Mesendoderm (in vitro differentiated cells): ENCODE measurements around the gene NR1D2.

ENCODE experiments used
- DNase-seq: peaks from one replicate; pipeline ENCODE4 v3.0.0; 2013
- H2AK5ac ChIP-seq: 2 replicates; pipeline ENCODE4 v1.6.1; 2013; ENCODE audit warnings: low read length, inconsistent platforms
- H2BK120ac ChIP-seq: 2 replicates; pipeline ENCODE4 v1.6.1; 2013; ENCODE audit warnings: low read depth, mild to moderate bottlenecking, low read length, moderate library complexity, mixed read lengths
- H2BK15ac ChIP-seq: replicated peaks from 2 replicates; pipeline ENCODE4 v1.6.1; 2013; ENCODE audit warnings: low read depth, mild to moderate bottlenecking, moderate library complexity
- H2BK5ac ChIP-seq: 2 replicates; pipeline ENCODE4 v1.6.1; 2013; ENCODE audit warnings: low read length, inconsistent platforms
- H3K18ac ChIP-seq: 2 replicates; pipeline ENCODE4 v1.6.1; 2013; ENCODE audit warnings: mild to moderate bottlenecking, low read length, mixed read lengths
- H3K23ac ChIP-seq: one replicate; pipeline ENCODE4 v1.6.1; 2013; ENCODE audit warnings: low read length
- H3K27ac ChIP-seq: 2 replicates; pipeline ENCODE4 v1.5.1; 2013; ENCODE audit warnings: low read depth, mild to moderate bottlenecking, inconsistent platforms, low read length, moderate library complexity
- H3K27me3 ChIP-seq: 2 replicates; pipeline ENCODE4 v1.6.1; 2013; ENCODE audit warnings: low read length, control low read depth, mild to moderate bottlenecking, inconsistent platforms; ENCODE audit not compliant: insufficient read depth, poor library complexity
- H3K36me3 ChIP-seq: 2 replicates; pipeline ENCODE4 v1.6.1; 2013; ENCODE audit warnings: low read length, inconsistent platforms; ENCODE audit not compliant: control insufficient read depth, insufficient read depth
- H3K4ac ChIP-seq: one replicate; pipeline ENCODE4 v1.6.1; 2013; ENCODE audit warnings: low read depth, mild to moderate bottlenecking, low read length, moderate library complexity
- H3K4me1 ChIP-seq: 2 replicates; pipeline ENCODE4 v1.6.1; 2013; ENCODE audit warnings: low read depth, low read length, inconsistent platforms; ENCODE audit not compliant: control insufficient read depth
- H3K4me2 ChIP-seq: 2 replicates; pipeline ENCODE4 v1.6.1; 2013; ENCODE audit warnings: low read length
- H3K4me3 ChIP-seq: 2 replicates; pipeline ENCODE4 v1.5.1; 2013; ENCODE audit warnings: mild to moderate bottlenecking, low read length
- H3K56ac ChIP-seq: one replicate; pipeline ENCODE4 v1.6.1; 2013; ENCODE audit warnings: low read length
- H3K79me1 ChIP-seq: 2 replicates; pipeline ENCODE4 v1.6.1; 2013; ENCODE audit warnings: low read length, inconsistent platforms
- H3K79me2 ChIP-seq: 2 replicates; pipeline ENCODE4 v1.6.1; 2013; ENCODE audit warnings: mild to moderate bottlenecking, low read length; ENCODE audit not compliant: control insufficient read depth, insufficient read depth
- H3K9ac ChIP-seq: 2 replicates; pipeline ENCODE4 v1.6.1; 2013; ENCODE audit warnings: low read length, inconsistent platforms
- H4K5ac ChIP-seq: one replicate; pipeline ENCODE4 v1.6.1; 2013; ENCODE audit warnings: low read length
- H4K8ac ChIP-seq: one replicate; pipeline ENCODE4 v1.6.1; 2013; ENCODE audit warnings: low read depth, mild to moderate bottlenecking, control low read depth, low read length, moderate library complexity
- WGBS: extraction: QIAGEN DNeasy Blood & Tissue Kit; methylation state at CpG from one replicate; pipeline ENCODE4 v1.1.7; 2013; ENCODE audit warnings: low lambda C conversion rate, missing lambda C conversion rate; ENCODE audit not compliant: insufficient coverage; ENCODE audit errors: extremely low coverage; 5-methylcytosine and 5-hydroxymethylcytosine counted together

Gene NR1D2

GRCh38 chr3:23926246-23926645 is 18.8 kb upstream of the NR1D2 start:
- H2BK5ac ChIP-seq, result no peak overlapping the region
- no peak overlapping the region for H3K56ac ChIP-seq
- H3K9ac ChIP-seq, result no peak overlapping the region
- no peak overlapping the region for H3K23ac ChIP-seq
- DNase-seq, result no peak
- no peak overlapping the region for H3K4me3 ChIP-seq
- H3K18ac ChIP-seq, result no peak overlapping the region
- no peaks in the 10 kb centered on the region for H3K79me2 ChIP-seq
- H3K79me1 ChIP-seq, result no peaks in the 10 kb centered on the region
- H3K27me3 ChIP-seq, result no peaks in the 10 kb centered on the region
- H3K36me3 ChIP-seq, result no peaks in the 10 kb centered on the region
- H2BK15ac ChIP-seq, result no peak overlapping the region
- H4K8ac ChIP-seq, result no peak overlapping the region
- H4K5ac ChIP-seq, result no peak overlapping the region
- no peak overlapping the region for H2AK5ac ChIP-seq
- H3K27ac ChIP-seq, result no peak overlapping the region
- H3K4me1 ChIP-seq, result no peaks in the 10 kb centered on the region
- H3K4me2 ChIP-seq, result no peak overlapping the region
- H3K4ac ChIP-seq, result no peak overlapping the region
- no CpG with 5 or more reads among the region's 7 CpGs for WGBS
- no peak overlapping the region for H2BK120ac ChIP-seq

- Histone ChIP-seq H3K4me1 (no peaks in the 10 kb centered on the region), H3K4me2 (no peak overlapping the region), H2AK5ac (no peak overlapping the region), H3K56ac (no peak overlapping the region), H3K9ac (no peak overlapping the region), H3K79me1 (no peaks in the 10 kb centered on the region), H3K27me3 (no peaks in the 10 kb centered on the region), H3K36me3 (no peaks in the 10 kb centered on the region), H2BK15ac (no peak overlapping the region), H4K8ac (no peak overlapping the region), H4K5ac (no peak overlapping the region), H3K27ac (no peak overlapping the region), H2BK5ac (no peak overlapping the region), H2BK120ac (no peak overlapping the region), H3K79me2 (no peaks in the 10 kb centered on the region), H3K23ac (no peak overlapping the region), H3K18ac (no peak overlapping the region), H3K4me3 (no peak overlapping the region), H3K4ac (no peak overlapping the region)
- WGBS, result no CpG with 5 or more reads among the region's 3 CpGs
- DNase-seq, result peak; percentile 36
Measured at GRCh38 chr3:23926736-23927135, 18.4 kb upstream of the NR1D2 start.

DNA sequence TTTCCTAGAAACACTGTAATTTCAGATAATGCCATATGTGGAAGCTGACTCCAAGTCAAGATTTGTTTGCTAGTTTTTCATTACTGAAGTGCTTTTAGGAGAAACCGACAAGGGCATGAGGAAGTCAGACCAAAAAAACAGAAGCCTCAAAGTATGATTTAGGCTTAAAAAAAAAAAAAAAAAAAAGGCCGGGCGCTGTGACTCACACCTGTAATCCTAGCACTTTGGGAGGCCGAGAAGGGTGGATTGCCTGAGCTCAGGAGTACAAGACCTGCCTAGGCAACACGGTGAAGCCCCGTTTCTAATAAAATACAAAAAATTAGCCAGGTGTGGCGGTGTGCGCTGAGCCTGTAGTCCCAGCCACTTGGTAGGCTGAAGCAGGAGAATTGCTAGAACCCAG is 16.6 kb upstream of the NR1D2 start:
- H3K9ac ChIP-seq, result no peak overlapping the region
- H3K36me3 ChIP-seq, result no peaks in the 10 kb centered on the region
- no peak overlapping the region for H3K4ac ChIP-seq
- DNase-seq, result no peak
- H4K8ac ChIP-seq, result no peak overlapping the region
- H4K5ac ChIP-seq, result no peak overlapping the region
- H3K4me3 ChIP-seq, result no peak overlapping the region
- no peak overlapping the region for H3K18ac ChIP-seq
- no peak overlapping the region for H2BK5ac ChIP-seq
- H3K27ac ChIP-seq, result no peak overlapping the region
- H3K27me3 ChIP-seq, result no peaks in the 10 kb centered on the region
- no peak overlapping the region for H2BK15ac ChIP-seq
- no peaks in the 10 kb centered on the region for H3K4me1 ChIP-seq
- no peak overlapping the region for H2BK120ac ChIP-seq
- H3K56ac ChIP-seq, result no peak overlapping the region
- no peaks in the 10 kb centered on the region for H3K79me1 ChIP-seq
- no peak overlapping the region for H3K23ac ChIP-seq
- H3K4me2 ChIP-seq, result no peak overlapping the region
- WGBS, result no CpG with 5 or more reads among the region's 8 CpGs
- H2AK5ac ChIP-seq, result no peak overlapping the region
- no peaks in the 10 kb centered on the region for H3K79me2 ChIP-seq

DNA sequence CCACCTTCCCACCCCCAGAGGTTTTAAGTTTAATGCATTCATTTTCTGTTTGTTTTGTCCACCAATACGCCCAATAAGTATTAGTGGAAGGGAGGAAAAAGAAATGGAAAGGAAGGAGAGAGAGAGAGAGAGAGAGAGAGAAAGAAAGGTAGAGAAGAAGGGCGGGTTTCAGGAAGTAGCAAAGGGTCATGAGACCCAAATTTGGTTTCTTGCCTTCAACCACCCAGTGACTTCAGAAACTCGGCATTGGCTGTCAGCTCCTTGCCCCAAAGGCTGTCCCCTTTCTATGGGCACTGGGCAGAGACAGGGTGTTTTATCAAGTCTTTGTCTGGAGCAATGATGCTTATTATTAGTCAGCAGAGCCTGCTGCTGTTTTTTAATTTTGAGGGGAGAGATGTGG is 13.5 kb upstream of the NR1D2 start:
- WGBS, result no CpG with 5 or more reads among the region's 3 CpGs

DNA sequence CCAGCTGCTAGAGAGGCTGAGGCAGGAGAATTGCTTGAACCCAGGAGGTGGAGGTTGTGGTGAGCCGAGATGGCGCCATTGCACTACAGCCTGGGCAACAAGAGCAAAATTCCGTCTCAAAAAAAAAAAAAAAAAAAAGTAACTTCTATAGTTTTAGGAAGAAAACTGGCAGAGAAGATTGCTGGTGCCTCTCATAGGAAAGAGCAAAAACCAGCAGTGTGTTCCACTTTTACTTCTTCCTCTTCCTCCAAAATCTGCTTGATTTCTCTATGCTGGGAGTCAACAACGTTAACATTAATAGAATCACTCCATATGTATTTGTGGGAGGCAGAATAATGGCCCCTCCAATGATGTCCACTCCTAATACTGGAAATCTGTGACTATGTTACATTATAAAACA is 12.5 kb upstream of the NR1D2 start:
- Histone ChIP-seq H2AK5ac (no peak overlapping the region), H3K23ac (no peak overlapping the region), H3K36me3 (no peaks in the 10 kb centered on the region), H3K4me3 (no peak overlapping the region), H3K4me1 (no peaks in the 10 kb centered on the region), H4K5ac (no peak overlapping the region), H2BK15ac (no peak overlapping the region), H3K4ac (no peak overlapping the region), H3K4me2 (no peak overlapping the region), H3K79me1 (no peaks in the 10 kb centered on the region), H2BK5ac (no peak overlapping the region), H3K56ac (no peak overlapping the region), H2BK120ac (no peak overlapping the region), H3K18ac (no peak overlapping the region), H3K27me3 (no peaks in the 10 kb centered on the region), H3K79me2 (no peaks in the 10 kb centered on the region), H3K9ac (no peak overlapping the region), H4K8ac (no peak overlapping the region), H3K27ac (no peak overlapping the region)
- DNase-seq, result no peak
- WGBS, result no CpG with 5 or more reads among the region's 4 CpGs

More for the DNA sequence above, 13.5 kb upstream of the NR1D2 start:
- Histone ChIP-seq H3K9ac (no peak overlapping the region), H3K4me3 (no peak overlapping the region), H3K27ac (no peak overlapping the region), H3K79me1 (no peaks in the 10 kb centered on the region), H3K79me2 (no peaks in the 10 kb centered on the region), H3K23ac (no peak overlapping the region), H2BK120ac (no peak overlapping the region), H3K4me1 (no peaks in the 10 kb centered on the region), H3K18ac (no peak overlapping the region), H3K4me2 (no peak overlapping the region), H2BK5ac (no peak overlapping the region), H3K36me3 (no peaks in the 10 kb centered on the region), H2AK5ac (no peak overlapping the region), H4K5ac (no peak overlapping the region), H4K8ac (no peak overlapping the region), H3K27me3 (no peaks in the 10 kb centered on the region), H3K56ac (no peak overlapping the region), H2BK15ac (no peak overlapping the region), H3K4ac (no peak overlapping the region)
- DNase-seq, result no peak

DNA sequence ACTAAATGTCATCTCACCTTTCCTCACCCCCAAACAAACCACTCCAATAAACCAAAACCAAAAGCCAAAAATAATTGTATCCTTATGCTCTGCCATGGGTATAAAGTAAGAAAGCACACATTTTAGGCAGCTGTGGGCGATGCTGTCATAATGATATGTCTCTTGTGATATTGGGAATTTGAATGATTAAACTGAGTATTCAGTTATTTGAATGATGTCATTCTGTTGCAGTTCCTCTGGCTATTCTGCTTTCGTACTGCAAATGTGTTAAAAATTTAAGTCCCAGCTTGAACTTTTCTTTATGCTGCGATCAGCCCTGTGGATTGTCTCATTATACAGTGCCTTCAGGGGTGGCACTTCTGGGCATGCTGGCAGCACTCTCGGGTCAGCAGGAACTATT is 10.8 kb upstream of the NR1D2 start:
- Histone ChIP-seq H2AK5ac (no peak overlapping the region), H2BK15ac (no peak overlapping the region), H3K9ac (no peak overlapping the region), H3K27me3 (no peaks in the 10 kb centered on the region), H4K8ac (no peak overlapping the region), H3K79me1 (no peaks in the 10 kb centered on the region), H3K36me3 (no peaks in the 10 kb centered on the region), H2BK120ac (no peak overlapping the region), H3K18ac (peak overlapping the region; percentile 18), H3K23ac (no peak overlapping the region), H3K4me3 (no peak overlapping the region), H3K4ac (no peak overlapping the region), H3K79me2 (no peaks in the 10 kb centered on the region), H3K56ac (no peak overlapping the region), H3K4me2 (no peak overlapping the region), H3K4me1 (peaks cover 2% of the 10 kb centered on the region), H2BK5ac (no peak overlapping the region), H3K27ac (no peak overlapping the region), H4K5ac (no peak overlapping the region)
- WGBS, result no CpG with 5 or more reads among the region's 4 CpGs
- no peak for DNase-seq
